Activated CD4-positive, alpha-beta T cell treated with anti-CD3 and anti-CD28 coated beads for 36 hours (primary cell): ENCODE measurements around the gene GPAM. TPM values are rescaled to one million over a fixed set of nuclear protein-coding genes. Genes with fewer than 3 reads are reported as not detected.
A peak's percentile ranks its signal among the peaks of the same experiment; 100 is the strongest.
"Not testable (repeated sequence)": the region's sequence is repeated elsewhere in the genome, so short reads cannot be mapped to it uniquely, and the experiment has no call there.

Experiments used
- ATAC-seq: fragments of 200-7000 bp; cut with Tn5 transposase; one replicate; pipeline ENCODE4 v1.10.0; 2021; ENCODE audit warnings: mild to moderate bottlenecking, moderate library complexity
- CTCF ChIA-PET: fragments of 350-600 bp; sonication (Branson Sonifier 250); formaldehyde crosslinking; loops from one replicate; lab custom pipeline; 2021; ENCODE audit warnings: antibody characterized with exemption; lab: Charles Lee
- POLR2A ChIA-PET: fragments of 350-600 bp; sonication (Branson Sonifier 250); formaldehyde crosslinking; loops from one replicate; lab custom pipeline; 2021; ENCODE audit warnings: antibody characterized with exemption, inconsistent platforms; lab: Charles Lee
- DNase-seq: peaks from one replicate; pipeline ENCODE4 v3.0.0-alpha.2; 2020
- H3K27ac Mint-ChIP-seq: one replicate; pipeline ENCODE4 v1.8.0; 2021; ENCODE audit warnings: mixed read lengths
- H3K27me3 Mint-ChIP-seq: one replicate; pipeline ENCODE4 v1.8.0; 2021; ENCODE audit warnings: mixed read lengths
- H3K36me3 Mint-ChIP-seq: one replicate; pipeline ENCODE4 v1.8.0; 2021; ENCODE audit warnings: low read depth, mixed read lengths
- H3K4me1 Mint-ChIP-seq: one replicate; pipeline ENCODE4 v1.8.0; 2021; ENCODE audit warnings: mixed read lengths
- H3K4me3 Mint-ChIP-seq: one replicate; pipeline ENCODE4 v1.8.0; 2021; ENCODE audit warnings: mild to moderate bottlenecking, moderate library complexity, mixed read lengths
- H3K9me3 Mint-ChIP-seq: one replicate; pipeline ENCODE4 v1.8.0; 2021; ENCODE audit warnings: low read depth, mixed read lengths
- intact Hi-C, 2 experiments: fragments of 100-400 bp; cut with DNase I in 1 of 2; cut with micrococcal nuclease in 1 of 2; formaldehyde crosslinking; loops; one replicate each; pipeline versions ENCODE4 v1.14.2 to v1.15.1; 2022 to 2024; cut with DNase I, micrococcal nuclease
- total RNA-seq, 2 experiments: library from RNA; stranded (reverse); gene quantifications; one replicate each; pipeline ENCODE4 v1.2.3, GENCODE V29; 2021

The GPAM gene
- total RNA-seq, 2 experiments from 2014 or later, result 5.7 to 7.5 TPM

DNA sequence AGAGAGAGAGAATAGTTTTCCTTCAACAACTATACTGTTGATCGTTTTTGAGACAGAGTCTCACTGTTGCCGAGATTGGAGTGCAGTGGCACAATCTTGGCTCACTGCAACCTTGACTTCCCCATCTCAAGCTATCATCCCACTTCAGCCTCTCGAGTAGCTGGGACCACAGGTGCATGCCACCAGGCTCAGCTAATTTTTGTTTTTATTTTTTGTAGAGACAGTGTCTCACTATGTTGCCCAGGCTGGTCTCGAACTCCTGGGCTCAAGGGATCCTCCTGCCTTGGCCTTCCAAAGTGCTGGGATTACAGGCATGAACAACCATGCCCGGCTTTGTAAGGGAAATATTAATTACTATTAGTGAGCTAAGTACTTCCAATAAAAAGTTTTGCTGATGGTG lies 16.7 kb upstream of the GPAM start:
- H3K27ac Mint-ChIP-seq, ATAC-seq, CTCF ChIA-PET, H3K36me3 Mint-ChIP-seq, H3K9me3 Mint-ChIP-seq, H3K4me1 Mint-ChIP-seq, intact Hi-C loops, H3K4me3 Mint-ChIP-seq, DNase-seq, POLR2A ChIA-PET: not testable (repeated sequence)
- peaks cover 16% of the 10 kb centered on the region for H3K27me3 Mint-ChIP-seq

DNA sequence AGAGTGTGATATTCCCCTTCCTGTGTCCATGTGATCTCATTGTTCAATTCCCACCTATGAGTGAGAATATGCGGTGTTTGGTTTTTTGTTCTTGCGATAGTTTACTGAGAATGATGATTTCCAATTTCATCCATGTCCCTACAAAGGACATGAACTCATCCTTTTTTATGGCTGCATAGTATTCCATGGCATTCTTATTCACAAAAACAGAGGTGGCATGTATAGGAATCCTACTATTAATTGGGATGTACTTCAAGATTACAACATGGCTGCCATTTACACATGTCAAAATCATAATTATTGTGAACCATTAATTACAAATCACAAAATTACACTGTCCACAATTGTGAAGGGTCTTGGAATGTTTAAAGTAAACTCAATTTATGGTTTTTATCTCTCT lies 14.1 kb upstream of the GPAM start:
- H3K4me1 Mint-ChIP-seq, ATAC-seq, H3K36me3 Mint-ChIP-seq, POLR2A ChIA-PET, CTCF ChIA-PET, intact Hi-C loops, DNase-seq, H3K27me3 Mint-ChIP-seq, H3K27ac Mint-ChIP-seq, H3K9me3 Mint-ChIP-seq, H3K4me3 Mint-ChIP-seq: not testable (repeated sequence)

DNA sequence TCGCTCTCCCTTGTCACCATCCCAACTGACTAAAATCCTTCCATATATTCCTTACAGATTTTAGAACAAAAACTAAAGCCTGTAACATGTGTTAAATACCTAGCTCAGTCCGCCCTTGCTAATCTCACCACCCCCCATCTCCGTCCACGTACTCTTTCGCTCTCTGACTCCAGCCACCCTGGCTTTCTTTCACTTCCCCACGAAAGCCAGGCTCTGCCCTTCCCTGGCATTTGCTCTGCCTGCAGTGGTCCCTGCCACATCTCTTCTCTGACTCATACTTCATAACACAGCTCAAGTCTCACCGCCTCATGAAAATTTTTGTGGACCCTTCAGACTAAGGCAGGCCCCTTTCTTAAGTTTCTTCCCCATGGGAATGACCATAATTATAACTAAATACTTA lies 11.7 kb upstream of the GPAM start:
- ATAC-seq (no peak), DNase-seq (no peak)
- POLR2A ChIA-PET, result no interaction called here
- H3K27ac Mint-ChIP-seq, result no peak overlapping the region
- H3K4me1 Mint-ChIP-seq, result no peaks in the 10 kb centered on the region
- CTCF ChIA-PET, result interaction anchor here (0.7 to 0.8 kb wide), 3 partner anchors 13 to 55 kb away, joined by 3 to 4 read pairs (median 3); no protein-coding TSS in a partner anchor
- H3K27me3 Mint-ChIP-seq, result no peaks in the 10 kb centered on the region
- H3K36me3 Mint-ChIP-seq, result no peaks in the 10 kb centered on the region
- no peaks in the 10 kb centered on the region for H3K9me3 Mint-ChIP-seq
- intact Hi-C loops, result no loop called here
- no peak overlapping the region for H3K4me3 Mint-ChIP-seq

DNA sequence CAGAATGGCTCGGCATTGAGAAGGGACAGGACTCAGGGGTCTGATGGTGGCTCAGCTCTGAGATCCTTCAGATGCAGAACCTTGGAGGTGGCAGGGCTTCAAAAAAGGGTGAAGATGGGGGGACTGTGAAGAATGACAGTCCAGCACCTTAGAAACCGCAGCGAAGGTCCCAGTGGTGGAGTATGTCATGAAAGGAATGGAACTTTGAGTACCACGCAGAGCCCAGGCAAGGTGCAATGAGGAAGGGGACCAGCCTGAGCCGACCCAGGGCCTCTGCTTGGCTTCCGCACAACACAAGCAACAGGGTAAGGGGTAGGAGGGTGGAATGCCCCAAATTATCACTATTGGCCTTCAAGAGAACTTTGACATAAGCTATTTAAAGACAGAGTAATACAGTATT lies 8.2 kb upstream of the GPAM start:
- Mint-ChIP-seq H3K36me3 (no peaks in the 10 kb centered on the region), H3K9me3 (no peaks in the 10 kb centered on the region), H3K27me3 (no peaks in the 10 kb centered on the region), H3K4me1 (no peaks in the 10 kb centered on the region), H3K27ac (no peak overlapping the region), H3K4me3 (no peak overlapping the region)
- DNase-seq (no peak), ATAC-seq (no peak)
- intact Hi-C loops, result no loop called here
- POLR2A ChIA-PET, result no interaction called here
- CTCF ChIA-PET, result no interaction called here

DNA sequence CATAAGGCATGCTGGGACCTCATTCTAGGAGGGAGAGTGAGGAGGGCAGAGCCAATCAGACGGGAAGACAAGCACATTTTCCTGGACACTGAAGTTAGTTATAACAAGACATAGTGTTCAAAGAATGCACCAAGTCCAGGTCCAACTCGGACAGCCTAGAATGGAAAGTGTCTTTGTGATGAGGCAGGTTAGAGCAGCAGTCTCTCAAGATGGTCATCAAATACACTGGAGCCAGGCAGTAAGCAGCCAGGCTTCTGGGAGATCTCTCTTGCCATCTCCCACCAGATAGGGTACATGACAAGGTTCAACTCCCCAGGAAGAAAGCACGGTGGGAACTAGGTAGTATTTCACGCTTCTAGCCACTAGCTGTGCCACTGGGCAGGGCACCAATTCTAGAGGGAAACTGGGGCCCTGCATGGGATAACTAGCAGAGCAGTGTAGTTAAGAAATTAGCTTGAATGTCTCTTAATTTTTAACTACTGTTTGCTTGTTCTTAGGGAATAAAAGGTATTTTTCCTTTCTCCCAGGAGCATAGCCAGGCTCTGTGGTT lies 7.6 kb upstream of the GPAM start:
- Mint-ChIP-seq H3K27ac (no peak overlapping the region), H3K36me3 (no peaks in the 10 kb centered on the region), H3K4me1 (no peaks in the 10 kb centered on the region), H3K27me3 (peaks cover 2% of the 10 kb centered on the region), H3K9me3 (no peaks in the 10 kb centered on the region), H3K4me3 (no peak overlapping the region)
- CTCF ChIA-PET, result no interaction called here
- DNase-seq (no peak), ATAC-seq (no peak)
- intact Hi-C loops, result no loop called here
- POLR2A ChIA-PET, result no interaction called here

DNA sequence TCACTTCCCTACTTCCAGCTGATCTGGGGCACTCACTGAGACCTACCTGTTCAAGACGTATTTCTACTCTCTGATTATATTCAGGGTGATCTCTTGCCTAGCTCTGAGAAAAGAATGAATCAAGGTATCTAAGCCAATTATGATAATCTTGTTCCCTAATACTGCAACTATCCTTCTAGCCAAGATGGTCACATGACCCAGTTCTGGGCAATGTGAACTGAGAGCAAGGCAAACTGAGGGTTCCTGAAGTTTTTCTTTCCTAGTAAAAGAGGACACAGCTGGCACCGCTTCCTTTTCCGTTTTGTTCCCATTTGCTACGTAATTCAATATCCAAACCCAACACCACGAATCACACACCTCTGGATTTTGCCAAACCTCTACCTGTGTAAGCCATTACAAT lies 5.9 kb upstream of the GPAM start:
- ChIA-PET POLR2A (no interaction called here), CTCF (no interaction called here)
- DNase-seq (no peak), ATAC-seq (no peak)
- peaks cover 2% of the 10 kb centered on the region for H3K27me3 Mint-ChIP-seq
- intact Hi-C loops, result loop anchor here in 1 of 2 experiments (10.0 kb wide), 1 partner anchor 255 kb away; the partner anchor contains the start of genes VTI1A and ZDHHC6
- no peak overlapping the region for H3K4me3 Mint-ChIP-seq
- no peaks in the 10 kb centered on the region for H3K36me3 Mint-ChIP-seq
- peaks cover 11% of the 10 kb centered on the region for H3K4me1 Mint-ChIP-seq
- H3K9me3 Mint-ChIP-seq, result peaks cover 6% of the 10 kb centered on the region
- no peak overlapping the region for H3K27ac Mint-ChIP-seq

DNA sequence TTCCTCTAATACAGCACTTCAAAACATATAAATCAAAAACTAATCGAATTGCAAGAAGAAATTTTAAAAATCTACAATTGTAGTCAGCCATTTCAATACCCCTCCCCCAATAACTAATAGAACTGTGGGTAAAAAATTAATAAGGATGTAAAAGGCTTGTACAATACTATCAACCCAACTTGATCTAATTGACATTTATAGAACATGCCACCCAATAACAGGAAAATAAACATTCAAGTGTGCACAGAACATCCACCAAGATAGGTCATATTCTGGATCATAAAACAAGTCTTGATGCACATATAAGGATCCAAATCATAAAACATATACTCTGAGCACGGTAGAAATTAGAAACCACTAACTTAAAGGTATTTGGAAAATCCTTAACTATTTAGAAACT lies 4.0 kb upstream of the GPAM start:
- Mint-ChIP-seq H3K27me3 (peaks cover 2% of the 10 kb centered on the region), H3K9me3 (peaks cover 6% of the 10 kb centered on the region), H3K4me1 (peaks cover 24% of the 10 kb centered on the region), H3K4me3 (no peak overlapping the region), H3K36me3 (no peaks in the 10 kb centered on the region), H3K27ac (no peak overlapping the region)
- ChIA-PET CTCF (no interaction called here), POLR2A (no interaction called here)
- intact Hi-C loops, result loop anchor here in 1 of 2 experiments (10.0 kb wide), 1 partner anchor 257 kb away; the partner anchor contains the start of genes VTI1A and ZDHHC6
- DNase-seq (no peak), ATAC-seq (no peak)

DNA sequence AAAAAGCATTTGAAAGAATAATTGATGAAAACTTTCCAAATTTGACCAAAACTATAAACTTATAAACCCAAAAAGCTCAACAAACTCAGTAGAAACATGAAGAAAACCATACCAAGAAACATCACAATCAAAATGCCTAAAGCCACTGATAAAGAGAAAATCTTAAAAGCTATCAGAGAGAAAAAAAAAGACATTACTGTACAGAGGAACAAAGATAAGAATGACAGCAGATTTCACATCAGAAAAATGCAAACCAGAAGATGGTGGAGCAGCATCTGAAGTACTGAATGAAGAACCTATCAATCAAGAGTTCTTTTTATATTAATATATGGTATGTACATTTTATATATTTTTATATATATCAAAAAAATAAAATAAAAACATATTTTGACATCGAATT lies 2.4 kb upstream of the GPAM start:
- CTCF ChIA-PET, result interaction anchor here (1.5 kb wide), 1 partner anchor 12 kb away, joined by 4 read pairs; no protein-coding TSS in a partner anchor
- Mint-ChIP-seq H3K4me3 (no peak overlapping the region), H3K27me3 (peaks cover 2% of the 10 kb centered on the region)

GRCh38 chr10:112184379-112184778 lies 814 bp upstream of the GPAM start:
- Mint-ChIP-seq H3K4me3 (peak overlapping the region; percentile 48), H3K9me3 (peaks cover 6% of the 10 kb centered on the region), H3K27ac (peak overlapping the region; percentile 47), H3K27me3 (peaks cover 2% of the 10 kb centered on the region), H3K36me3 (no peaks in the 10 kb centered on the region), H3K4me1 (peaks cover 27% of the 10 kb centered on the region)
- POLR2A ChIA-PET, result no interaction called here
- intact Hi-C loops, result loop anchor here (5.0 to 10.0 kb wide), 3 partner anchors 193 to 288 kb away; partner anchors contain the start of genes VTI1A (in 1 of the 2) and ZDHHC6 (in 1 of the 2)
- no peak for ATAC-seq
- DNase-seq, result no peak
- CTCF ChIA-PET, result interaction anchor here (0.6 to 1.7 kb wide), 5 partner anchors 13 to 288 kb away, joined by 3 to 4 read pairs (median 3); no protein-coding TSS in a partner anchor

More for the DNA sequence above, 2.4 kb upstream of the GPAM start:
- Mint-ChIP-seq H3K27ac (no peak overlapping the region), H3K36me3 (no peaks in the 10 kb centered on the region), H3K4me1 (peaks cover 27% of the 10 kb centered on the region), H3K9me3 (peaks cover 6% of the 10 kb centered on the region)
- POLR2A ChIA-PET, result no interaction called here
- DNase-seq, result no peak
- intact Hi-C loops, result loop anchor here in 1 of 2 experiments (10.0 kb wide), 1 partner anchor 259 kb away; the partner anchor contains the start of genes VTI1A and ZDHHC6
- ATAC-seq, result no peak

DNA sequence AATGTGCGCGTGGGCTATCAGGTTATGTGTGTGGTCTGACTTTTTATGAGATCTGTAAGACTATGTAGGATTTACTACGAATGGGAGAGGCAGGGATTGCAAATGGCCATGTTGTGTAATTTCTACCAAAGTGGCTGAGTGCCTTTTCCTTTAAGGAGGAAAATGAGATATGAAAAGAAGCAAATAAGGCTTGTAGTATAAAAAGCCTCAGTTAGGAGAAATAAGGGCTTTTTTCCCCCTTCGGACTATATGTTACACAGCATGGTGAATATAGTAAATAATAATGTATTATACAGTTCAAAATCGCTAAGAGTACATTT lies 447 bp upstream of the GPAM start:
- intact Hi-C loops, result loop anchor here (5.0 to 10.0 kb wide), 3 partner anchors 193 to 288 kb away; partner anchors contain the start of genes VTI1A (in 1 of the 2) and ZDHHC6 (in 1 of the 2)
- peaks cover 2% of the 10 kb centered on the region for H3K27me3 Mint-ChIP-seq
- CTCF ChIA-PET, result interaction anchor here (0.6 to 1.7 kb wide), 5 partner anchors 13 to 395 kb away, joined by 3 to 4 read pairs (median 3); no protein-coding TSS in a partner anchor
- H3K27ac Mint-ChIP-seq, result peak overlapping the region; percentile 88
- no peak for ATAC-seq
- H3K9me3 Mint-ChIP-seq, result peaks cover 6% of the 10 kb centered on the region
- H3K4me3 Mint-ChIP-seq, result peak overlapping the region; percentile 88
- H3K4me1 Mint-ChIP-seq, result peaks cover 27% of the 10 kb centered on the region
- POLR2A ChIA-PET, result interaction anchor here (0.5 kb wide), 1 partner anchor 1266 kb away, joined by 4 read pairs; no protein-coding TSS in a partner anchor
- H3K36me3 Mint-ChIP-seq, result no peaks in the 10 kb centered on the region
- DNase-seq, result no peak

DNA sequence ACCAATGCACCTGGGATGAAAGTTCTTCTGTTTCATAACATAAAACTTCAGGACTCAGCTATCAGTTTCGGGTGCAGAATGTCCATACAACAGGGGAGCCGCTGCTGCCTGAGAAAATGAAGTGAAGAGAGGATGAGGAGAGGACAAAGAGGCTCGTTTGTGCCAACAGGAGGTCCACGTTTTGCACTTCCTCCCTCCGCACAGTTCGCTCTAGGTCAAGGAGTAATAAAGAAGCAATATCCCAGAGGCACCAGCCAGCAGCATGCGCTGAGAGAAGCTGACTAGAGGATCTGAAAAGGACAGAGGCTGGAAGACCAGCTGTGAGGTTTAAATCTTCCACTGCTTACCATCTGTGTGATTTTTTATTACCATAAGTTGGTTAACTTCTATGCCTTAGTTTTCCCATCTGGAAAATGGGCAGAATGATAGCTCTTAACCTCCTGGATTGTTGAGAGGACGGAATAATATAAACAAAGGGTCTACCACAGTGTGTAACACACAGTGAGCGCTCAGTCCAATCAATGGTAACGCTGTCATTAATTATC lies 709 bp downstream of the GPAM start:
- peaks cover 5% of the 10 kb centered on the region for H3K36me3 Mint-ChIP-seq
- ChIA-PET POLR2A (no interaction called here), CTCF (interaction anchor here (0.9 to 1.7 kb wide), 5 partner anchors 10 to 288 kb away, joined by 3 to 7 read pairs (median 4); no protein-coding TSS in a partner anchor)
- H3K4me3 Mint-ChIP-seq, result peak overlapping the region; percentile 88
- peaks cover 27% of the 10 kb centered on the region for H3K4me1 Mint-ChIP-seq
- peaks cover 6% of the 10 kb centered on the region for H3K9me3 Mint-ChIP-seq
- no peak for ATAC-seq
- H3K27ac Mint-ChIP-seq, result peak overlapping the region; percentile 88
- intact Hi-C loops, result loop anchor here (1.0 to 10.0 kb wide), 6 partner anchors 43 to 289 kb away; partner anchors contain the start of genes ZDHHC6 (in 2 of the 2) and VTI1A (in 1 of the 2)
- peak; percentile 11 for DNase-seq
- peaks cover 2% of the 10 kb centered on the region for H3K27me3 Mint-ChIP-seq

GRCh38 chr10:112177247-112177646 lies 6.3 kb downstream of the GPAM start:
- Mint-ChIP-seq H3K9me3 (no peaks in the 10 kb centered on the region), H3K36me3 (peaks cover 20% of the 10 kb centered on the region)

More at GRCh38 chr10:112177247-112177646, 6.3 kb downstream of the GPAM start:
- no peaks in the 10 kb centered on the region for H3K27me3 Mint-ChIP-seq
- POLR2A ChIA-PET, result no interaction called here
- no peak for DNase-seq
- H3K27ac Mint-ChIP-seq, result no peak overlapping the region
- H3K4me1 Mint-ChIP-seq, result peaks cover 2% of the 10 kb centered on the region
- no peak overlapping the region for H3K4me3 Mint-ChIP-seq
- CTCF ChIA-PET, result no interaction called here
- no peak for ATAC-seq
- intact Hi-C loops, result no loop called here
